ENCODE measurements around the gene SGCG. TPM values are rescaled to one million over a fixed set of nuclear protein-coding genes. Genes with fewer than 3 reads are reported as not detected.

The SGCG gene
- polyA plus RNA-seq, 1 of the 3 experiments (the other 2 are of a cell fraction) = not detected

DNA sequence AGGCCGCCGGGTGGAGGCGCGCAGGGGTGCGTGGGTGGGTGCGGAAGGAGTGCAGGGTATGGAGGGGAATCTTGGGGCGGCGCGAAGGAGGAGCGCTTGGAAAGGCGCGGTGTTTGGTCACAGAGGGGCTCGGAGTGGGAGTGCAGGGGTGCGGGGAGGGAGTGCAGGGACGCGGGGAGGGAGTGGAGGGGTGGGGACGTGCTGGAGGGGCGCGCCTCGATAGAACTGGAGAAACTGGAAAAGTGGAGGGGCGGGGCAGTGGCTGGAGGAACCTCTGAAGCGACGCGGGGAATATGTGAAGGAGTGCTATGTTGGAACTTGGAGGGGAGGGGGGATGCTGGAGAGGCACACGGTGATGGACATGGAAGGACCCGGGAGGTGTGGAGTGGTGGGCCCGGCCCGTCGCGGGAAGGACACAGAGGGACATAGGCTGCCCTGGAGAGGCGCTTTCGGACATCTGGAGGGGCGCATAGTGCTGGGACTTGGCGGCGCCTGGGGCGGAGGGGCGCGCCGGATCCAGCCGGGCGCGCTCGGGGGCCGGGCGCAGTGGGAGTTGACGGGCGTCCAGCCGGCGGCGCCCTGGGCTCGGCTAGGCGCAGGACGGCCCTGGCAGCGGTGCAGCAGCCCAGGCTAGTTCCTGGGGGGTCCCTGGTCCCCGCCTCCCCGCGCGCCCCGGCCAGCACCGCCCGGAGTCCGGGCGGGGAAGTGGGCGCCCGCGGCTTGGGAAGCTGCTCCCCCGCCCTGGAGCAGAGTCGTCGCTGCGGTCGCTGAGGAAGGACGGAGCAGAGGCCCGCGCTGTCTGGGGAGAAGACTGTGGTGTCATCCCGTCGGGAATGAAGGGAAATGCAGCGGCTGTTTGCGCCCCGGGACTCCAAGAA lies 20.8 kb upstream of the SGCG start (continued):
- TF ChIP-seq, protein P1, sequence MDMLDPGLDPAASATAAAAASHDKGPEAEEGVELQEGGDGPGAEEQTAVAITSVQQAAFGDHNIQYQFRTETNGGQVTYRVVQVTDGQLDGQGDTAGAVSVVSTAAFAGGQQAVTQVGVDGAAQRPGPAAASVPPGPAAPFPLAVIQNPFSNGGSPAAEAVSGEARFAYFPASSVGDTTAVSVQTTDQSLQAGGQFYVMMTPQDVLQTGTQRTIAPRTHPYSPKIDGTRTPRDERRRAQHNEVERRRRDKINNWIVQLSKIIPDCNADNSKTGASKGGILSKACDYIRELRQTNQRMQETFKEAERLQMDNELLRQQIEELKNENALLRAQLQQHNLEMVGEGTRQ (IDR thresholded peaks at IDR 0.05; ENCODE audit: borderline replicate concordance, low read depth, low read length) = no peak
- TF ChIP-seq, protein P2, sequence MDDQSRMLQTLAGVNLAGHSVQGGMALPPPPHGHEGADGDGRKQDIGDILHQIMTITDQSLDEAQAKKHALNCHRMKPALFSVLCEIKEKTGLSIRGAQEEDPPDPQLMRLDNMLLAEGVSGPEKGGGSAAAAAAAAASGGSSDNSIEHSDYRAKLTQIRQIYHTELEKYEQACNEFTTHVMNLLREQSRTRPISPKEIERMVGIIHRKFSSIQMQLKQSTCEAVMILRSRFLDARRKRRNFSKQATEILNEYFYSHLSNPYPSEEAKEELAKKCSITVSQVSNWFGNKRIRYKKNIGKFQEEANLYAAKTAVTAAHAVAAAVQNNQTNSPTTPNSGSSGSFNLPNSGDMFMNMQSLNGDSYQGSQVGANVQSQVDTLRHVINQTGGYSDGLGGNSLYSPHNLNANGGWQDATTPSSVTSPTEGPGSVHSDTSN (IDR thresholded peaks at IDR 0.05) = no peak
- TF ChIP-seq FOXJ3 (CRISPR knock-in tag; IDR thresholded peaks at IDR 0.05) = no peak

DNA sequence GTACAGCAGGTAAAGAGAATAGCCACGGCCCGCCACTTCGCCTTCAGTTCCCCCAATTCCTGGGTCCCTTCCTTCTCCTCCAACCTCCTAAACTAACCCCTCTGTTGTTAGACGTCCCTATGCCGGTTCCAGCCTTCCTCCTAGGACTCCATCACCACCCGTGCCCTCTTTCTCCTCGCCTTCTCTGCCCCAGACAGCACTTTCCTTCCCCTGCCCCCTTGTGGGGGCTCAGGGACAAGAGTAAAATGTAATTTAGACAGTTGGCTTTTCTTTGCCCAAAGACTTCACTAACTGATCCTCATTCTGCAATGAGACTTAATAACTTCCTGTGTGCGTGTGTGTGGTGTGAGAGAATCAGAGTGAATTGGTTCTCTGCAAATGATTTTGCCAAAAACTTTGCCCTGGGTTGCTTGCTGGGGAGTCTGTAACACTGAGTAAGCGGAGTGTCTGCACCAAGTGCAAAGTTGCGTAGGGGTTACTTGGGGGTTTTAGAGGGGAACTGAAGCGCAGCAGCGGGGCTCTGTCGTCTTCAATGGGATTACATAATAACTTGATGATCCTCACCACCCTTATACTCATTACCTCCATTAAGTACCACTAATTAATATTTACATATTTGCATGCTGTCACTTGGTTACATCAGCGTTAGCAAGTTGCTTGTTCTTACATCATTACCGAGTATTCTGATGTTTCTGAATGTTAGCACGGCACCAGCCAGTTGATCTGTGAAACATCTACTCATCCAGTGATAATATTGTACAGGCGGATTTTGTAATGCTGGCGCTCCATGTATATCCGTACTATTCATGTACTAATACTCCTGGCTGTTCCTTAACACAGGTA lies 19.9 kb upstream of the SGCG start:
- H3K9me3 ChIP-seq = no peaks in the 10 kb centered on the region

More for the DNA sequence above, 19.9 kb upstream of the SGCG start:
- no peak overlapping the region for H3K27ac ChIP-seq (ENCODE audit: low read depth in 2 of 2, low read length in 1 of 2)
- no peak overlapping the region for H2AFZ ChIP-seq (ENCODE audit: low read depth)
- ChIA-PET POLR2A (no interaction called here), CTCF (no interaction called here)
- no peaks in the 10 kb centered on the region for H3F3A ChIP-seq (replicated peaks; ENCODE audit: insufficient read depth)
- TF ChIP-seq MEF2A (IDR thresholded peaks at IDR 0.05; ENCODE audit: borderline replicate concordance, low read depth) (no peak), RCOR1 (IDR thresholded peaks at IDR 0.05; ENCODE audit: low read length) (no peak), YY1 (IDR thresholded peaks at IDR 0.05; ENCODE audit: low read depth) (no peak), POLR2AphosphoS5 (IDR thresholded peaks at IDR 0.05; ENCODE audit: low read depth, low read length) (no peak), ELF1 (IDR thresholded peaks at IDR 0.05) (no peak), GABPA (IDR thresholded peaks at IDR 0.05; ENCODE audit: low read depth) (no peak)
- TF ChIP-seq, protein P3, sequence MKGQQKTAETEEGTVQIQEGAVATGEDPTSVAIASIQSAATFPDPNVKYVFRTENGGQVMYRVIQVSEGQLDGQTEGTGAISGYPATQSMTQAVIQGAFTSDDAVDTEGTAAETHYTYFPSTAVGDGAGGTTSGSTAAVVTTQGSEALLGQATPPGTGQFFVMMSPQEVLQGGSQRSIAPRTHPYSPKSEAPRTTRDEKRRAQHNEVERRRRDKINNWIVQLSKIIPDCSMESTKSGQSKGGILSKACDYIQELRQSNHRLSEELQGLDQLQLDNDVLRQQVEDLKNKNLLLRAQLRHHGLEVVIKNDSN (IDR thresholded peaks at IDR 0.05; ENCODE audit: borderline replicate concordance, low read depth) = no peak
- TF ChIP-seq, protein P2 (IDR thresholded peaks at IDR 0.05) = no peak
- TF ChIP-seq, protein P4, sequence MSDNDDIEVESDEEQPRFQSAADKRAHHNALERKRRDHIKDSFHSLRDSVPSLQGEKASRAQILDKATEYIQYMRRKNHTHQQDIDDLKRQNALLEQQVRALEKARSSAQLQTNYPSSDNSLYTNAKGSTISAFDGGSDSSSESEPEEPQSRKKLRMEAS (IDR thresholded peaks at IDR 0.05; ENCODE audit: low read depth) = no peak
- no peaks in the 10 kb centered on the region for H3K36me3 ChIP-seq (replicated peaks in 1 of 2; ENCODE audit: control insufficient read depth in 1 of 2, insufficient read depth in 2 of 2, low read length in 1 of 2)
- H3K27me3 ChIP-seq (ENCODE audit: insufficient read depth) = peaks cover 32% of the 10 kb centered on the region
- no peak overlapping the region for H3K4me3 ChIP-seq (ENCODE audit: low read depth in 2 of 2, low read length in 1 of 2)
- no peaks in the 10 kb centered on the region for H3K9me2 ChIP-seq
- no peaks in the 10 kb centered on the region for H3K4me1 ChIP-seq (ENCODE audit: control insufficient read depth in 1 of 2, insufficient read depth in 2 of 2, low read depth in 1 of 2, low read length in 1 of 2)
- WGBS (ENCODE audit: low lambda C conversion rate) = 28% methylated on average over 19 of the region's 19 CpGs
- no peaks in the 10 kb centered on the region for H4K20me1 ChIP-seq (ENCODE audit: insufficient read depth)
- DNase-seq = no peak
- H3K9ac ChIP-seq = no peak overlapping the region
- no peaks in the 10 kb centered on the region for H3K79me2 ChIP-seq (ENCODE audit: insufficient read depth)
- no peak overlapping the region for H3K4me2 ChIP-seq
